Adipocyte (in vitro differentiated cells): ENCODE results near the gene PREP.
A peak's percentile ranks its signal among the peaks of the same experiment; 100 is the strongest.
"Not testable (repeated sequence)": the region's sequence is repeated elsewhere in the genome, so short reads cannot be mapped to it uniquely, and the experiment has no call there.

Experiments
- DNase-seq: peaks from one replicate; pipeline ENCODE4 v3.0.0-alpha.2; 2015; ENCODE audit warnings: low read depth
- H3K27me3 ChIP-seq: replicated peaks from 2 replicates; pipeline ENCODE4 v1.7.0; 2013; ENCODE audit warnings: mild to moderate bottlenecking, low read length, moderate library complexity; ENCODE audit not compliant: control insufficient read depth, insufficient read depth
- H3K36me3 ChIP-seq: 2 replicates; pipeline ENCODE4 v1.7.0; 2013; ENCODE audit warnings: low read length, mild to moderate bottlenecking, moderate library complexity; ENCODE audit not compliant: control insufficient read depth, insufficient read depth, severe bottlenecking
- H3K4me1 ChIP-seq: 2 replicates; pipeline ENCODE4 v1.7.0; 2013; ENCODE audit warnings: mild to moderate bottlenecking, low read length, moderate library complexity; ENCODE audit not compliant: control insufficient read depth, insufficient read depth
- H3K4me3 ChIP-seq: 2 replicates; pipeline ENCODE4 v1.7.0; 2013; ENCODE audit warnings: mild to moderate bottlenecking, low read length, moderate library complexity
- H3K9ac ChIP-seq: 2 replicates; pipeline ENCODE4 v1.7.0; 2013; ENCODE audit warnings: mild to moderate bottlenecking, low read length, moderate library complexity
- H3K9me3 ChIP-seq: 2 replicates; pipeline ENCODE4 v1.7.0; 2013; ENCODE audit warnings: mild to moderate bottlenecking, low read length, moderate library complexity; ENCODE audit not compliant: control insufficient read depth

PREP gene

DNA sequence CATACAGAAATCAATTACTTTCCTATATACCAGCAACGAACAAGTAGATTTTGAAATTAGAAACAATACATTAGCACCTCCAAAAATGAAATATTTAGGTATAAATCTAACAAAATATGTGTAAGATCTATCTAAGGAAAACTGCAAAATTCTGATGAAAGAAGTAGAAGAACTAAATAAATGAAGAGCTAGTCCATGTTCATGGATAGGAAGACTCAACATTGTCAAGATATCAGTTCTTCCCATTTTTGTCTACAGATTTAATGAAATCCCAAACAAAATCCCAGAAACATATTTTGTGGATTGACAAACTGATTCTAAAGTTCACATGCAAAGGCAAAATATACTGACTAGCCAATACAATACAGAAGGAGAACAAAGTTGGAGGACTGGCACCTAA is 33.7 kb downstream of the PREP start:
- DNase-seq, result no peak
- Histone ChIP-seq H3K27me3 (no peaks in the 10 kb centered on the region), H3K9ac (no peak overlapping the region), H3K9me3 (no peaks in the 10 kb centered on the region), H3K4me1 (peaks cover 6% of the 10 kb centered on the region), H3K36me3 (peaks cover 48% of the 10 kb centered on the region), H3K4me3 (no peak overlapping the region)

DNA sequence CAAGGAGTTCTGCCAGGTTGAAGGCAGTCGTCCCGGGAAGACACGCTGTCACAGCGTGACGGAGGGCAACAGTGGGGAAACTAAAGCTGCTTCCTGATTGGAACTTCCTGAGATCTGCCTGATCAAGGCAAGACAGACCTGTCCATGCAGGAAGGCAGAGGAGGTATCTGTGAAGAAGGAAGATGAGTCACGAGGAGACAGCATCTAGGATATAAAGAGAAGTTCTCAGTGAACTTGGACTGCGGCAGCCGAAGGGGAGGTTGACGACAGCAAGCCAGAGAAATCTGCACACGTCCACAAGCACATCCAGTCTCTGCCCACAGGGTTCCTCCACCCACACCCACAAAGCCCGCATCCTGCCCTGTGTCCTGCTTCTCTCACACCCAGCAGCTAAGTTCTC is 38.6 kb downstream of the PREP start:
- no peak overlapping the region for H3K9ac ChIP-seq
- H3K4me1 ChIP-seq, result peaks cover 18% of the 10 kb centered on the region
- H3K4me3 ChIP-seq, result no peak overlapping the region
- no peaks in the 10 kb centered on the region for H3K27me3 ChIP-seq
- DNase-seq, result no peak
- no peaks in the 10 kb centered on the region for H3K9me3 ChIP-seq
- H3K36me3 ChIP-seq, result peaks cover 34% of the 10 kb centered on the region

DNA sequence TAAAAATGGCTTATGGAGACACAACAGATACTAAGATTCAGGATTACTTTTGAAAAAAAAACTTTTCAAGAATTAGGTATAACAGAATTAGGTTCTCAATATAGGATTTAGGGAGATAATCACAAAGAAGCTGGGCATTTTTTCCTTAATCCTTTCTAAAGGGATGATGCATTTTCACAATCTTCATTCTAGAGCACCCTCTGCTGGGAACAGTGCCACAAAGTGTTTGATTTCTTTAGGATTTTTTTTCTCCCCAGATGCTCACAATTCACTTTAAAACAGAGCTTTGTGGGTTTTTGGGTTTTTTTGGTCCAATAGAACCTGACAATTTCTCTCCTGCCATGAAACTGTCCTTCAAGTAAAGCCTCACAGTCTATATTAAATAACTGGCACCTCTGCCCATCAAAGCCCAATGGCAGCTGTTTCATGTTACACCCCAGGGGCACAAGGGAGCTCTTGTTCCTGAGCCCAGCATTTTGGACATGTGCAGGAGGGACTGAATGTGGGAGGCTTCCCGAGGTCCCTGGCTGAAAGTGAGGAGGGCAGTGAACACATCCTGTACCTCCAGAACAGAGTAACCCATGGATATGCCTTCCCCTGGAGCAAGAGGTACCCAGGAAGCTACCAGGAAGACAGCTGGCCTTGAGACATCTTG is 39.7 kb downstream of the PREP start:
- Histone ChIP-seq H3K9ac (no peak overlapping the region), H3K4me3 (no peak overlapping the region), H3K36me3 (peaks cover 24% of the 10 kb centered on the region), H3K27me3 (no peaks in the 10 kb centered on the region), H3K4me1 (peaks cover 24% of the 10 kb centered on the region), H3K9me3 (no peaks in the 10 kb centered on the region)
- peak; percentile 80 for DNase-seq

DNA sequence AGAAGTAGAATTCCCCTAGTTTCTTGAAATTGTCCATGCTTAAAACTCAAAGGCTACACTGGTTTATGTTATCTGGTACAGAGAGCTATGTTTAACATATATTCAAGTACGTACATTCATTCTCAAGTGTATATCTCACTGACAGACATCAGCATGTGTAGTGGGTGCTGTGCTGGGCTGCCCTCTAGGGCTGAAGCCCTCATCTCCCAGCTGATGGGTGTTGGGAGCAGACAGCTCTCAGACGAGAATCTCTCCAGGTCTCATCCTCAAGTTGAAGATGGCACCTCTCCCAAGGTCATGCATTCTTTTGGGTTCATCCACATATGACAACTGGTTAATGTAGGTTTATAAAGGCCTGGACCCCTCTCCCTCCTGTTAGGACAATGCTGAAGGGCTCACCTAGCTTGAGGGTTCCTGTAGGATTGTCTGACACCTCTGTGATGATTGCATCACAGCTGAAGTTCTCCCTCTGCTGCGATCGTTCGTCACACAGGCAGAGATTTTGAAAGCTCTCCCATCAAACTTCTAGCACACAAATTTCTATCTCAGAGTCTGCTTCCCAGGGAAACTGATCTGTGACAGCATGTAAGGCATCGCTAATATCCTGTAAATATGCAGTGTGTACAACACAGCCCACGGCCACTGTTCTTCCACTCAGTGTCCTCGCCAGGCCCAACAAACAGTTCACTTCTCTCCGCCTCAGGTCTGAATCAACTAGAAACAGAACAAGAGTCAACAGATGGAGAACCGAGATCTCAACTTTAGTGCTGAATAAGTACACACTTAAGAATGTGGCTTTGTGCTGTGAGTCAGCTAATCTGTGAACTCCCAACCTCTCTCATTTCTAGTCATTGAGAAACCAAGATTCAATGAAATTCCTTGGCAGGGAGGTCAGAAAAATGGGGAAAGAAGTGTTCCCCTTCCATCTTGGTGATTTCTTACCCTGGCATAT is 43.2 kb downstream of the PREP start:
- DNase-seq, result peak; percentile 91
- H3K4me1 ChIP-seq, result peaks cover 24% of the 10 kb centered on the region
- no peak overlapping the region for H3K4me3 ChIP-seq
- H3K36me3 ChIP-seq, result peaks cover 16% of the 10 kb centered on the region
- no peaks in the 10 kb centered on the region for H3K9me3 ChIP-seq
- no peak overlapping the region for H3K9ac ChIP-seq
- H3K27me3 ChIP-seq, result no peaks in the 10 kb centered on the region

DNA sequence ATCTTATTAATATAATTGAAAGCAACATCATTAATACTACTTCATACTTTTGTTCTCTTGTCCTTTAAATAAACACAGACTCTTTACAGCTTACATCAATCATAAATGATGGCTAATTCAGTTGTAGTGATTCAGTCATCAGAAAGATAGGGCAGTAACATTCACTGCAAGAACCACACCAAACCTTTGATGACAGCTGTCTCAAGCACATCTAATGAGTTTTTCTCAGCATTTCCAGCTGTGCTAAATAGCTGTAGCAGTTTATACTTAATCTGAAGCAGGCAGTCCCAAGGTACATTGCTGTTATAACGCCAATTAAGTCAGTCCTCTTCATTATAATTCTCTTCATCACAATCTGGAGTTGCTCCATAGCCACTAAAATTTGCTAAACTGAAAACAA is 45.7 kb downstream of the PREP start:
- H3K4me3 ChIP-seq, result no peak overlapping the region
- H3K36me3 ChIP-seq, result peaks cover 20% of the 10 kb centered on the region
- H3K9ac ChIP-seq, result no peak overlapping the region
- DNase-seq, result no peak
- H3K9me3 ChIP-seq, result no peaks in the 10 kb centered on the region
- H3K27me3 ChIP-seq, result no peaks in the 10 kb centered on the region
- H3K4me1 ChIP-seq, result peaks cover 21% of the 10 kb centered on the region

DNA sequence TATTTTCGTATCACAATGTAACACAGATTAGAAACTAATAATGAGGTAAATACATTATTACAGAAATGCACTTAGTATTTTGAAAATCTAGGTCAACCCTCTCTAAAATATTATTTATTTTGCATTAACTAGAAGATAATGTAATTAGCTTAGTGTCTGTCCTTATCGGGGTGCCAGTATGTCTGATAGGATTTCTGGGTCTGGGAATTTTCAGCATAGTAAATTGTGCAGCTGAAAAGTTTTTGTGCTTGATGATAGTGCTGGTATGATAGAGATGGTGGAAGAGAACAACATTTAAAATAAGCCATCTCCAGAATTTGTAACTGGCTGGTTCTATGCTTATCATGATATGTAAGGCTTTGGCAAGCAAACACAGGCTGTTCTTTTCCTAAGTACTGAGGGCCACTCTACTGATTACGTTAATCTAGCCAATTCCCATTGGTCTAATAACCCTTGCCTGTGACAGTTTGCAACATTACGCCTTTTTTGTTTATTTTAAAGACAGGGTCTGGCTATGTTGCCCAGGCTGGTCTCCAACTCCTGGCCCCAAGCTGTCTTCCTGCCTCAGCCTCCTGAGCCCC is 50.8 kb downstream of the PREP start:
- DNase-seq, result no peak
- Histone ChIP-seq H3K4me1 (no peaks in the 10 kb centered on the region), H3K36me3 (peaks cover 57% of the 10 kb centered on the region), H3K9ac (no peak overlapping the region), H3K9me3 (no peaks in the 10 kb centered on the region), H3K27me3 (no peaks in the 10 kb centered on the region), H3K4me3 (no peak overlapping the region)

DNA sequence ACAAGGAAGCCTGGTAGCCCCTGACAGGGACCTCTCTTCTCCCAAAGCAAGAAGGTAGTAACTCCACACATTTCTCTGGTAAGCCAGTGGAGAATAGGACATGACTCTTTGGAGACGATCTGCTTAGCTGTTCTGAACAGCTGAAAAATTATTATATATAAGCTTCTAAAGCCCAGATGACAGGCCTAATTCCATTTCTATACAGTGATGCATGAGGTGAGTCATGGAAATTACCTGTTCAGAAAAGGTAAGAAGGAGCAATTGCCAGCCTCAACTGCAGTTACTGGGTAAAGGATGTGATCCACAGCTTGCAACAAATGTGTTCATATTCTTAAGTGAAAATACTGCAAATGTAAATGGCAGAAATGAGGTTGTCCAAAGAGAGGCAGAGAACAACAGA is 54.0 kb downstream of the PREP start:
- no peak for DNase-seq
- H3K9ac ChIP-seq, result no peak overlapping the region
- no peaks in the 10 kb centered on the region for H3K27me3 ChIP-seq
- H3K36me3 ChIP-seq, result peaks cover 52% of the 10 kb centered on the region
- H3K4me1 ChIP-seq, result peaks cover 7% of the 10 kb centered on the region
- H3K4me3 ChIP-seq, result no peak overlapping the region
- H3K9me3 ChIP-seq, result no peaks in the 10 kb centered on the region

DNA sequence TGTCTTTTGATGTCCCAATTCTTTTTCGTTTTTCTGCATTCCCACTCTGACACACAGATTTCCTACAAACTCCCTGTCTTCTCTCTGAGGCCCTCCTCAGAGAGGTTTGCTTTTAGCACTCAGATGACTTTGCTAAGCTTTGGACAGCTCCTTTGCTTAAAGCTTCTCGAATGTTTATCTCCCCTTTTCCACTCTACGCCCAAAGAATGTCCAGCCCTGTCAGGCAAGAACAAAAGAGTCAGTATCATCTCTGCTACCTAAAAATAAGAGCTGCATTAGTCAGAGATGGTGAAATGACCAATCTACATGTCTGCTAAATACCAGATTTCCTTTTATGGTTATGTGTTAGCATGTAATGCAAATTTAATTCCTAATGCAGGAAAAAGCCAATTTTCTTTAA is 56.8 kb downstream of the PREP start:
- no peak overlapping the region for H3K4me3 ChIP-seq
- H3K4me1 ChIP-seq, result peaks cover 7% of the 10 kb centered on the region
- DNase-seq, result peak; percentile 59
- H3K9ac ChIP-seq, result no peak overlapping the region
- no peaks in the 10 kb centered on the region for H3K27me3 ChIP-seq
- no peaks in the 10 kb centered on the region for H3K9me3 ChIP-seq
- peaks cover 29% of the 10 kb centered on the region for H3K36me3 ChIP-seq

DNA sequence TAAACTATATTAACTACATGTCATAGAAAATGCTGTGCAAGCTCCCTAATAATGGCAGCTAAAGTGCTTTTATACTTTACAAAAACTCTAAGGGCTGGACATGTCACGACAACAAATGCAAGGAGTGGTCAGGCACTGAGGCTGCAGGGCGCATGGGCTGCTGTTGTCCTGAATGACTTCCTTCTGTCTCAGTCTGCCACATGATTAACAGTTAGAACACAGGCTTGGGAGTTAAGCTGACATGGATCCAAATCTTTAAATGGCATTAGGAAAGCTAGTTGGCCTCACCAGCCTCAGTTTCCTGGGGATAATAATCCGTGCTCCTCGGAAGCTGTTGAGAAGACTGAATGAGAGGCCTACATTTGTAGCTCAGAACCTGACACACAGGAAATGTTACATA is 57.4 kb downstream of the PREP start:
- no peak overlapping the region for H3K4me3 ChIP-seq
- no peak overlapping the region for H3K9ac ChIP-seq
- H3K4me1 ChIP-seq, result peaks cover 7% of the 10 kb centered on the region
- no peaks in the 10 kb centered on the region for H3K27me3 ChIP-seq
- DNase-seq, result no peak
- H3K9me3 ChIP-seq, result no peaks in the 10 kb centered on the region
- peaks cover 24% of the 10 kb centered on the region for H3K36me3 ChIP-seq

DNA sequence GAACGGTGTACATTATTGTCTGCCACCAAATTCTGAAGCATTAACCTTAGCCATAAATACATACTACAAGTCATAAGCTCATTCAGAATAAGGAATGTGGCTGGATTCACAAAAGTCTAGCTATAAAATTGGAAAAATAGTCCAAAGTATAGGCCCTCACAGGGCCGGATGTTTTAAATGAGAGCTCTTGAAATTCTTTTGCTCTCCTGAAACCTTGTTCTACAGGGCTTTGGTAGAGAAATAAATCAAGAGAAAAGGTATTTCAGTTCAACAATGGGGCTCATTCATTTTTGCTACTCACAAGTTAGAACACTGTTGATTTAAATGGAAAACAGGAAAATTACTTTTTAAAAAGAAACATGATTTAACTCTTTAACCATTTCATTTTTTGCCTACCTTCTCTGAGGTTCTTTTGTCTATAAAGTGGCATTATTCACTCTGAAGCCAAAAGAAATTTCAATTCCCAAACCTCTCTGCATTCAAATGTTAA is 58.0 kb downstream of the PREP start:
- H3K9ac ChIP-seq, result no peak overlapping the region
- DNase-seq, result no peak
- H3K27me3 ChIP-seq, result no peaks in the 10 kb centered on the region
- H3K36me3 ChIP-seq, result peaks cover 18% of the 10 kb centered on the region
- peaks cover 7% of the 10 kb centered on the region for H3K4me1 ChIP-seq
- H3K9me3 ChIP-seq, result no peaks in the 10 kb centered on the region
- H3K4me3 ChIP-seq, result no peak overlapping the region

DNA sequence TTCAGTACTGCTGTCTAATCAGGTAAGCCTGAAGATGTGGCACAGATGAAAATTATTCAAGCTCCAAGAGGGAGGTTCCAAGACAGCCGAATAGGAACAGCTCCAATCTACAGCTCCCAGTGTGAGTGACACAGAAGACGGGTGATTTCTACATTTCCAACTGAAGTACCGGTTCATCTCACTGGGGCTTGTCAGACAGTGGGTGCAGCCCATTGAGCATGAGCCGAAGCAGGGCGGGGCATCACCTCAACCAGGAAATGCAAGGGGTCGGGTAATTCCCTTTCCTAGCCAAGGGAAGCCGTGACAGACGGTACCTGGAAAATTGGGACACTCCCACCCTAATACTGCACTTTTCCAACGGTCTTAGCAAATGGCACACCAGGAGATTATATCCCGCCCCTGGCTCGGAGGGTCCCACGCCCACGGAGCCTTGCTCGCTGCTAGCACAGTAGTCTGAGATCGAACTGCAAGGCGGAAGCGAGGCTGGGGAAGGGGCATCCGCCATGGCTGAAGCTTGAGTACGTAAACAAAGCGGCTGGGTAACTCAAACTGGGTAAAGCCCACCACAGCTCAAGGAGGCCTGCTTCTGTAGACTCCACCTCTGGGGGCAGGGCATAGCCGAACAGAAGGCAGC is 64.4 kb downstream of the PREP start:
- H3K27me3 ChIP-seq, H3K4me3 ChIP-seq, H3K9me3 ChIP-seq, DNase-seq, H3K4me1 ChIP-seq, H3K36me3 ChIP-seq, H3K9ac ChIP-seq: not testable (repeated sequence)
